ENCODE results near the gene CDKL2.

- no peak for TF ChIP-seq CTCF (optimal IDR thresholded peaks at IDR 0.05 in 1 of 3, IDR thresholded peaks at IDR 0.05 in 1 of 3, conservative IDR thresholded peaks at IDR 0.05 in 1 of 3; ENCODE audit: extremely low read depth in 1 of 3, insufficient read depth in 2 of 3, low read length in 3 of 3)
- TF ChIP-seq EZH2 (IDR thresholded peaks at IDR 0.05; ENCODE audit: low read length), result no peak
Observed at GRCh38 chr4:75634281-75634680, 4.0 kb upstream of the CDKL2 start.
